GM19468 (cell line): Measurements from ENCODE around the gene TUBA8.
A peak's percentile ranks its signal among the peaks of the same experiment; 100 is the strongest.

Experiments used
- ATAC-seq: cut with Tn5 transposase; IDR thresholded peaks from one replicate; pipeline ENCODE4 v1.9.1; 2021; ENCODE audit warnings: mild to moderate bottlenecking, moderate library complexity, moderate number of reproducible peaks; ENCODE audit not compliant: unreplicated experiment; ENCODE audit errors: extremely low read depth

The TUBA8 gene

GRCh38 chr22:18075720-18076497 lies 34.7 kb upstream of the TUBA8 start:
- no peak for ATAC-seq

GRCh38 chr22:18077087-18077638 lies 33.4 kb upstream of the TUBA8 start:
- ATAC-seq: no peak

GRCh38 chr22:18077639-18078328 lies 32.8 kb upstream of the TUBA8 start, which contains the start of gene PEX26:
PEX26 (plus strand) TSS chr22:18077990; CDS start chr22:18078377, 387 bp downstream.
- ATAC-seq: peak; percentile 98

GRCh38 chr22:18078329-18079041 lies 32.1 kb upstream of the TUBA8 start:
- ATAC-seq: no peak

- ATAC-seq: no peak
Measured at GRCh38 chr22:18079706-18080233, 30.8 kb upstream of the TUBA8 start.

- no peak for ATAC-seq
Measured at GRCh38 chr22:18081416-18081815, 29.2 kb upstream of the TUBA8 start.

GRCh38 chr22:18082467-18082866 lies 28.1 kb upstream of the TUBA8 start:
- no peak for ATAC-seq

GRCh38 chr22:18083406-18083805 lies 27.2 kb upstream of the TUBA8 start:
- ATAC-seq: no peak

GRCh38 chr22:18085188-18085587 lies 25.4 kb upstream of the TUBA8 start:
- no peak for ATAC-seq

GRCh38 chr22:18087350-18087855 lies 23.2 kb upstream of the TUBA8 start:
- no peak for ATAC-seq

GRCh38 chr22:18088825-18089568 lies 21.6 kb upstream of the TUBA8 start:
- ATAC-seq: peak; percentile 46

- ATAC-seq: no peak
Measured at GRCh38 chr22:18090286-18090685, 20.3 kb upstream of the TUBA8 start.

GRCh38 chr22:18091478-18091877 lies 19.1 kb upstream of the TUBA8 start:
- no peak for ATAC-seq

- no peak for ATAC-seq
Measured at GRCh38 chr22:18091916-18092526, 18.6 kb upstream of the TUBA8 start.

GRCh38 chr22:18093661-18094060 lies 16.9 kb upstream of the TUBA8 start:
- no peak for ATAC-seq

- no peak for ATAC-seq
Measured at GRCh38 chr22:18095101-18095805, 15.4 kb upstream of the TUBA8 start.

GRCh38 chr22:18096823-18097222 lies 13.8 kb upstream of the TUBA8 start:
- no peak for ATAC-seq

- ATAC-seq: no peak
Measured at GRCh38 chr22:18100781-18101180, 9.8 kb upstream of the TUBA8 start.

- ATAC-seq: no peak
Measured at GRCh38 chr22:18101536-18101935, 9.1 kb upstream of the TUBA8 start.
